ENCODE results near the gene NRARP. TPM values are rescaled to one million over a fixed set of nuclear protein-coding genes. Genes with fewer than 3 reads are reported as not detected.

The NRARP gene
- total and polyA plus RNA-seq, 5 donors: 4.2 to 14.5 (median 6.8) TPM

- ATAC-seq: no peak
- no peaks in the 10 kb centered on the region for H3K9me3 ChIP-seq (ENCODE audit: control insufficient read depth, low read length)
- H3K4me3 ChIP-seq (ENCODE audit: low read length): no peak overlapping the region
- H3K27ac ChIP-seq (ENCODE audit: low read length): no peak overlapping the region
- H3K27me3 ChIP-seq (ENCODE audit: control insufficient read depth, insufficient read depth): no peaks in the 10 kb centered on the region
- 89% methylated on average over 35 of the region's 35 CpGs for WGBS
- peaks cover 7% of the 10 kb centered on the region for H3K4me1 ChIP-seq (ENCODE audit: control insufficient read depth, insufficient read depth, low read length)
- intact Hi-C loops (cut with DNase I): no loop called here
- no peak for DNase-seq
Observed at GRCh38 chr9:137252555-137253506, 49.2 kb downstream of the NRARP start.

- Histone ChIP-seq H3K27me3 (ENCODE audit: control insufficient read depth, insufficient read depth) (no peaks in the 10 kb centered on the region), H3K27ac (ENCODE audit: low read length) (no peak overlapping the region), H3K9me3 (ENCODE audit: control insufficient read depth, low read length) (no peaks in the 10 kb centered on the region), H3K4me1 (ENCODE audit: control insufficient read depth, insufficient read depth, low read length) (peaks cover 7% of the 10 kb centered on the region), H3K4me3 (ENCODE audit: low read length) (no peak overlapping the region)
- WGBS: 86% methylated on average over 22 of the region's 22 CpGs
- intact Hi-C loops (cut with DNase I): no loop called here
- DNase-seq (no peak), ATAC-seq (no peak)
Observed at GRCh38 chr9:137251490-137252268, 50.4 kb downstream of the NRARP start.

- DNase-seq (no peak), ATAC-seq (no peak)
- Histone ChIP-seq H3K9me3 (ENCODE audit: control insufficient read depth, low read length) (no peaks in the 10 kb centered on the region), H3K4me1 (ENCODE audit: control insufficient read depth, insufficient read depth, low read length) (peaks cover 7% of the 10 kb centered on the region), H3K27ac (ENCODE audit: low read length) (peak within 1 kb of the TSS; percentile 30), H3K4me3 (ENCODE audit: low read length) (no peak within 1 kb of the TSS), H3K27me3 (ENCODE audit: control insufficient read depth, insufficient read depth) (no peaks in the 10 kb centered on the region)
- WGBS: 67% methylated on average over 4 of the region's 4 CpGs
- intact Hi-C loops (cut with DNase I): no loop called here
Observed at GRCh38 chr9:137251194-137251461, 50.9 kb downstream of the NRARP start, which contains the start of gene STPG3. Gene STPG3, plus strand, starts transcription at chr9:137251286. Its CDS starts 1 bp downstream, at chr9:137251287.

- Histone ChIP-seq H3K27ac (ENCODE audit: low read length) (peak overlapping the region; percentile 30), H3K4me3 (ENCODE audit: low read length) (no peak overlapping the region), H3K9me3 (ENCODE audit: control insufficient read depth, low read length) (no peaks in the 10 kb centered on the region), H3K27me3 (ENCODE audit: control insufficient read depth, insufficient read depth) (no peaks in the 10 kb centered on the region), H3K4me1 (ENCODE audit: control insufficient read depth, insufficient read depth, low read length) (peaks cover 7% of the 10 kb centered on the region)
- WGBS: 46% methylated on average over 18 of the region's 18 CpGs
- intact Hi-C loops (cut with DNase I): no loop called here
- peak in 1 of 2 donors; percentile 1 for ATAC-seq
- no peak for DNase-seq
Observed at GRCh38 chr9:137250329-137251193, 51.5 kb downstream of the NRARP start.

Other genes starting within 250 kb of the NRARP start
- 1 to 10 TPM in 3 of 4 donors, under 1 TPM in 1; 0.92 to 2.9 (median 1.4) TPM for gene ENTPD2, start 248.2 kb downstream of the NRARP start, total RNA-seq
- gene ENTPD2, start 248.2 kb downstream of the NRARP start, polyA plus RNA-seq: 2.1 TPM
- gene SAPCD2, start 231.7 kb downstream of the NRARP start, total RNA-seq: under 1 TPM; 0.08 to 0.63 (median 0.28) TPM
- gene SAPCD2, start 231.7 kb downstream of the NRARP start, polyA plus RNA-seq: 0.18 TPM
- 10 to 100 TPM in 3 of 4 donors, 1 to 10 TPM in 1; 9.8 to 14.0 (median 12.4) TPM for gene UAP1L1, start 224.8 kb downstream of the NRARP start, total RNA-seq
- 10.1 TPM for gene UAP1L1, start 224.8 kb downstream of the NRARP start, polyA plus RNA-seq
- gene MAN1B1, start 215.3 kb downstream of the NRARP start, total RNA-seq: 10 to 100 TPM; 23.9 to 31.3 (median 28.1) TPM
- 24.8 TPM for gene MAN1B1, start 215.3 kb downstream of the NRARP start, polyA plus RNA-seq
- gene DPP7, start 187.5 kb downstream of the NRARP start, total RNA-seq: 100 to 1,000 TPM; 211 to 288 (median 239) TPM
- 252 TPM for gene DPP7, start 187.5 kb downstream of the NRARP start, polyA plus RNA-seq
- gene GRIN1, start 163.1 kb downstream of the NRARP start, total RNA-seq: under 1 TPM in 1 of 4 donors, not detected in 3; 0.08 TPM
- gene GRIN1, start 163.1 kb downstream of the NRARP start, polyA plus RNA-seq: 0.09 TPM
- not detected for gene LRRC26, start 132.2 kb downstream of the NRARP start, total RNA-seq
- gene LRRC26, start 132.2 kb downstream of the NRARP start, polyA plus RNA-seq: not detected
- not detected for gene TMEM210, start 130.2 kb downstream of the NRARP start, total RNA-seq
- gene TMEM210, start 130.2 kb downstream of the NRARP start, polyA plus RNA-seq: not detected
- gene ANAPC2, start 113.7 kb downstream of the NRARP start, total RNA-seq: 10 to 100 TPM; 31.9 to 45.7 (median 37.4) TPM
- 26.6 TPM for gene ANAPC2, start 113.7 kb downstream of the NRARP start, polyA plus RNA-seq
- 10 to 100 TPM; 43.2 to 57.8 (median 48.3) TPM for gene SSNA1, start 113.6 kb downstream of the NRARP start, total RNA-seq
- 86.4 TPM for gene SSNA1, start 113.6 kb downstream of the NRARP start, polyA plus RNA-seq
- 10 to 100 TPM in 1 of 4 donors, 1 to 10 TPM in 3; 5.4 to 13.9 (median 8.9) TPM for gene TPRN, start 101.5 kb downstream of the NRARP start, total RNA-seq
- 4.8 TPM for gene TPRN, start 101.5 kb downstream of the NRARP start, polyA plus RNA-seq
- 10 to 100 TPM; 28.9 to 41.3 (median 39.9) TPM for gene TMEM203, start 96.6 kb downstream of the NRARP start, total RNA-seq
- gene TMEM203, start 96.6 kb downstream of the NRARP start, polyA plus RNA-seq: 47.5 TPM
- 1 to 10 TPM; 5.1 to 7.9 (median 5.9) TPM for gene NDOR1, start 96.6 kb downstream of the NRARP start, total RNA-seq
- gene NDOR1, start 96.6 kb downstream of the NRARP start, polyA plus RNA-seq: 5.2 TPM
- gene RNF208, start 80.0 kb downstream of the NRARP start, total RNA-seq: 10 to 100 TPM; 17.7 to 25.9 (median 23.7) TPM
- 36.0 TPM for gene RNF208, start 80.0 kb downstream of the NRARP start, polyA plus RNA-seq
- gene CYSRT1, start 77.1 kb downstream of the NRARP start, total RNA-seq: under 1 TPM in 1 of 4 donors, not detected in 3; 0.17 TPM
- 0.32 TPM for gene CYSRT1, start 77.1 kb downstream of the NRARP start, polyA plus RNA-seq
- not detected for gene RNF224, start 74.8 kb downstream of the NRARP start, total RNA-seq
- 0.09 TPM for gene RNF224, start 74.8 kb downstream of the NRARP start, polyA plus RNA-seq
- not detected for gene SLC34A3, start 71.4 kb downstream of the NRARP start, total RNA-seq
- not detected for gene SLC34A3, start 71.4 kb downstream of the NRARP start, polyA plus RNA-seq
- gene TUBB4B, start 61.0 kb downstream of the NRARP start, total RNA-seq: 100 to 1,000 TPM; 203 to 461 (median 332) TPM
- 591 TPM for gene TUBB4B, start 61.0 kb downstream of the NRARP start, polyA plus RNA-seq
- gene STPG3, start 51.0 kb downstream of the NRARP start, total RNA-seq: under 1 TPM in 3 of 4 donors, not detected in 1; 0.31 to 0.46 (median 0.32) TPM
- gene STPG3, start 51.0 kb downstream of the NRARP start, polyA plus RNA-seq: 0.23 TPM
- gene NELFB, start 46.9 kb downstream of the NRARP start, total RNA-seq: 10 to 100 TPM; 34.8 to 38.6 (median 37.1) TPM
- 33.8 TPM for gene NELFB, start 46.9 kb downstream of the NRARP start, polyA plus RNA-seq
- 10 to 100 TPM; 10.9 to 17.2 (median 13.1) TPM for gene TOR4A, start 24.5 kb downstream of the NRARP start, total RNA-seq
- gene TOR4A, start 24.5 kb downstream of the NRARP start, polyA plus RNA-seq: 6.2 TPM
- gene EXD3, start 120.9 kb upstream of the NRARP start, total RNA-seq: 10 to 100 TPM in 2 of 4 donors, 1 to 10 TPM in 2; 7.9 to 13.4 (median 11.1) TPM
- gene EXD3, start 120.9 kb upstream of the NRARP start, polyA plus RNA-seq: 14.6 TPM
- 1 to 10 TPM; 3.1 to 7.5 (median 4.5) TPM for gene NOXA1, start 121.1 kb upstream of the NRARP start, total RNA-seq
- gene NOXA1, start 121.1 kb upstream of the NRARP start, polyA plus RNA-seq: 4.3 TPM
- gene ENTPD8, start 139.1 kb upstream of the NRARP start, total RNA-seq: not detected
- gene ENTPD8, start 139.1 kb upstream of the NRARP start, polyA plus RNA-seq: not detected
- 10 to 100 TPM; 12.4 to 21.5 (median 18.6) TPM for gene NSMF, start 157.1 kb upstream of the NRARP start, total RNA-seq
- 25.5 TPM for gene NSMF, start 157.1 kb upstream of the NRARP start, polyA plus RNA-seq
- gene PNPLA7, start 248.1 kb upstream of the NRARP start, total RNA-seq: 10 to 100 TPM in 1 of 4 donors, 1 to 10 TPM in 3; 7.4 to 13.0 (median 7.6) TPM
- 5.5 TPM for gene PNPLA7, start 248.1 kb upstream of the NRARP start, polyA plus RNA-seq
- gene MRPL41, start 249.6 kb upstream of the NRARP start, total RNA-seq: 100 to 1,000 TPM; 149 to 194 (median 185) TPM
- gene MRPL41, start 249.6 kb upstream of the NRARP start, polyA plus RNA-seq: 460 TPM

Data from right cardiac atrium (tissue), 5 donors.